Psoas muscle (tissue), 8 donors: ENCODE results near the gene CACYBP. TPM values are rescaled to one million over a fixed set of nuclear protein-coding genes. Genes with fewer than 3 reads are reported as not detected.

ENCODE experiments used
- ATAC-seq, 4 donors: fragments of 200-7000 bp; cut with Tn5 transposase; one replicate each; pipeline ENCODE4 v1.9.1; 2020; ENCODE audit warnings: moderate library complexity in 3 of 4, mild to moderate bottlenecking in 2 of 4
- DNase-seq, 2 donors: peaks; one replicate each; pipeline ENCODE4 v3.0.0-alpha.2; 2020
- H3K27ac ChIP-seq: fragments of 200-600 bp; one replicate; pipeline ENCODE4 v1.8.0; 2022
- H3K27me3 ChIP-seq, 3 donors: fragments of 200-600 bp in 1 of 3; one replicate each; pipeline versions ENCODE4 v1.6.1 to v1.8.0; 2013 to 2022; ENCODE audit warnings: low read length in 2 of 3, mild to moderate bottlenecking in 2 of 3, moderate library complexity in 1 of 3; ENCODE audit not compliant: insufficient read depth in 3 of 3
- H3K36me3 ChIP-seq, 2 donors: fragments of 200-600 bp in 1 of 2; one replicate each; pipeline versions ENCODE4 v1.6.1 to v1.8.0; 2013 to 2022; ENCODE audit warnings: low read depth in 1 of 2, mild to moderate bottlenecking in 1 of 2, moderate library complexity in 1 of 2; ENCODE audit not compliant: insufficient read depth in 1 of 2
- H3K4me1 ChIP-seq: fragments of 200-600 bp; one replicate; pipeline ENCODE4 v1.8.0; 2022
- H3K4me3 ChIP-seq: fragments of 200-600 bp; one replicate; pipeline ENCODE4 v1.8.0; 2022; ENCODE audit warnings: mild to moderate bottlenecking
- H3K9me3 ChIP-seq: fragments of 200-600 bp; one replicate; pipeline ENCODE4 v1.8.0; 2022
- CTCF ChIP-seq: fragments of 200-600 bp; IDR thresholded peaks from one replicate; pipeline ENCODE4 v1.8.0; 2022; ENCODE audit warnings: antibody characterized with exemption
- WGBS, 3 donors: extraction: QIAGEN DNeasy Blood & Tissue Kit; methylation state at CpG; one replicate each; pipeline versions ENCODE4 v1.1.6 to v1.1.7; 2013; 5-methylcytosine and 5-hydroxymethylcytosine counted together
- intact Hi-C, 2 donors: fragments of 100-400 bp; cut with DNase I; formaldehyde crosslinking; loops; one replicate each; pipeline versions ENCODE4 v1.11.0 to v1.14.2; 2022
- polyA plus RNA-seq, 3 donors: library from polyadenylated mRNA; stranded (reverse); fragments of 200-250 nt; gene quantifications; one replicate each; pipeline ENCODE4 v1.2.3, GENCODE V29; 2013
- total RNA-seq, 4 donors: library from RNA; stranded (reverse); fragmentation: NEBNext Ultra II Directional in 2 of 4; extraction: Animal tissue kit (Norgen Biotek cat#: 25700) in 2 of 4; gene quantifications; one replicate each; pipeline versions ENCODE4 v1.2.1 to v1.2.4, GENCODE V29; 2021 to 2023
- donor health status: healthy with polysubstance abuse.
- donor health status: DM: no; HTN: no; CAD: no; lungs with moderate emphysema.
- donor health status: Bipolar disorder and iron deficiency.
- donor health status: healthy.
- donor health status: DM: yes; HTN: yes; CAD: no.
- donor health status: DM: no; HTN: no; CAD: no.
- donor health status: DM: no; HTN: no; CAD: no.
- donor health status: DM: yes; HTN: yes; CAD: no.

The CACYBP gene
- total and polyA plus RNA-seq, 7 donors, result 69.4 to 260 (median 94.3) TPM

DNA sequence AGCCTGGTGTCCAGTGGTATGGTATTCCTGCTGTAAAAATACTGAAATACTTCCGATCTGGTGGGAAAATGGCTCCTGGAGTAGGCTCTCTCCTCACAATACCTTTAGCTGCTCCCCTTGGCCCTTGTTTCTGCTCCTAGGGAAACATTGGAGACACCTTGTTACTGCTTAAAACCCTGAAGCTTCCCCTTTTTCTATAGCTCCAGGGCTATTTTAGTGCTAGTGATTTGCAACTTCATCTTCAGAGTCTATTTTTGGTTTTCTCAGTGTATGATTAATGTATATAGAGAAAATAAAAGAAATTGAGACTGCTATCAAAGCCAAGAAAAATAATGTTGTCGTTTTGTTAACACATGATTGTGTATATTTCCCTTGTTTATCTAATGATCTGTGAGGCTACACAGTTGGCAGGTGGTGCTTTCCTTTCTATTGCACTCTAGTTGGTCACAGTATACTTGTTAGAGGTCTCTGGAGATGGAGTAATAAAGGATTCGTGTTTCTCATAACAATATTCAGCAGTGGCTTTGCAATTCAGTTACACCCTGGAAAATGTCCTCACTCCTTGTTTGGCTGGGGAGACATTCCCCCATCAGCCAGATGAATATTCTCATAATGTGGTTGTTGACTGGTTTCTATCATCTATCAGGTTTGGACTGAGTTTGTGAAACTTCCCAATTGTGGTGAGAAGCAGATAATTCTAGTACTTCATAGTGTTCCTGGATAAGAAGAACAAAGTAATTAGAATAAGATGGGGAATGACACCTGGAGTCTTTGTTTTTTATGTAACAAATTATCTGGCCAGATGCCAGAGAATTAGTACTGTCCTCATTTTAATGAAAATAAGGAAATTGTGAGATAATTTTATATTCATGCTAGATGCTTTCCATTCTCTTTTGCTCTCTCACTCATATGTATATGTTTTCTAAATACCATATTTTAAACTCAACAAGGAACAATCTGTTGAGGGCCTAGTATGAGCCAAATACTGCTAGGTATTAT is 44.8 kb upstream of the CACYBP start:
- no peak overlapping the region for H3K4me3 ChIP-seq
- no peaks in the 10 kb centered on the region for H3K4me1 ChIP-seq
- intact Hi-C loops, result no loop called here
- WGBS, 3 donors, result 46 to 57% (median 56%) methylated on average over 3 of the region's 3 CpGs
- no peak for ATAC-seq
- no peak for TF ChIP-seq CTCF
- no peaks in the 10 kb centered on the region for H3K9me3 ChIP-seq
- H3K27me3 ChIP-seq, result no peaks in the 10 kb centered on the region
- DNase-seq, result no peak
- H3K36me3 ChIP-seq, result no peaks in the 10 kb centered on the region
- no peak overlapping the region for H3K27ac ChIP-seq

- 96 to 97% (median 96%) methylated on average over 3 of the region's 3 CpGs for WGBS, 3 donors
- DNase-seq, result no peak
These were observed 43.7 kb upstream of the CACYBP start for GRCh38 chr1:174956086-174956485.

DNA sequence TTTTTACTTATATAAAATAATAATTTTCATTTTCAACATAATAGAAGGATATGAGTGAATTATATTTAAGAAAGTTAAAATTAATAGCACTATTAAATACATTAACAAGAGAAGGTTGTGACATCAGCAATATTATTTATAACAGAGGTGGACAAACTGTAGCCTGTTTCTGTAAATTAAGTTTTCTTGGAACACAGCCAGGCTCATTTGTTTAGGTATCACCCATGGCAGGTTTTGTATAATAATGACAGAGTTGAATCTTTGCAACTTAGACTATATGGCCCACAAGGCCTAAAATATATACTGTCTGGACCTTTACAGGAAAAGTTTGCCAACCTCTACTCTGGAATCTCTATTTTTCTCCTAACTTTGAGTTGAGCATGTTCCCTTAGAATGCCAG is 42.8 kb upstream of the CACYBP start:
- TF ChIP-seq CTCF, result no peak
- Histone ChIP-seq H3K27ac (no peak overlapping the region), H3K4me1 (no peaks in the 10 kb centered on the region), H3K36me3 (no peaks in the 10 kb centered on the region), H3K9me3 (no peaks in the 10 kb centered on the region), H3K27me3 (no peaks in the 10 kb centered on the region), H3K4me3 (no peak overlapping the region)
- no peak for DNase-seq
- no peak for ATAC-seq
- intact Hi-C loops, result no loop called here

More at GRCh38 chr1:174956086-174956485, 43.7 kb upstream of the CACYBP start:
- no peak for ATAC-seq
- Histone ChIP-seq H3K27me3 (no peaks in the 10 kb centered on the region), H3K4me1 (no peaks in the 10 kb centered on the region), H3K27ac (no peak overlapping the region), H3K36me3 (no peaks in the 10 kb centered on the region), H3K4me3 (no peak overlapping the region), H3K9me3 (no peaks in the 10 kb centered on the region)
- TF ChIP-seq CTCF, result no peak
- intact Hi-C loops, result no loop called here

DNA sequence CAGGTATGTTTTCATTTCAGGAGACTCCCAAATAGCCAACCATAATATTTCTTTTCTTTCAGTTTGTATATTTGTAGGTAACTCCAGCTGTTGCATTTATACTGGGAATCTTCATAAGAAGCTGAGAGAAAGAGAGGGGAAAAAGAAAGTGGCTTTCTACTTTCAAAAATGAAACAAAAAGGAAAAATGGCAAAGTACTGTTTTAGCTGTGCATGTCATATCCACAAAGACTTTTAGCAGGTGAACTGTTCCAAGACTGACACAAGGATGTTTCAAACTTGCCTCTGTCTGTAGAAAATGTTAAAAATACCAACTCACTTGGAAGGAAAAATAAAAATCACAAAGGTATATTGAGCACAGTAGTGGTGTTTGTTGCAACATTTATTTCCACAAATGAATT is 41.9 kb upstream of the CACYBP start:
- no peak for TF ChIP-seq CTCF
- Histone ChIP-seq H3K27me3 (no peaks in the 10 kb centered on the region), H3K9me3 (no peaks in the 10 kb centered on the region), H3K4me3 (no peak overlapping the region), H3K36me3 (no peaks in the 10 kb centered on the region), H3K4me1 (no peaks in the 10 kb centered on the region), H3K27ac (no peak overlapping the region)
- DNase-seq (no peak), ATAC-seq (no peak)
- intact Hi-C loops, result no loop called here
